Stomach (tissue), 9 donors: Measurements from ENCODE around the gene NOXO1. TPM values are rescaled to one million over a fixed set of nuclear protein-coding genes. Genes with fewer than 3 reads are reported as not detected.
A peak's percentile ranks its signal among the peaks of the same experiment; 100 is the strongest.

Experiments
- DNase-seq, 2 donors: peaks; one replicate each; pipeline versions ENCODE4 v3.0.0 to v3.0.0-alpha.2; 2013 to 2019
- H3K27ac ChIP-seq, 5 donors: fragments of 200-600 bp in 4 of 5; sonication (generic) in 4 of 5; one replicate each; pipeline ENCODE4 v1.5.1; 2013 to 2019; ENCODE audit warnings: mild to moderate bottlenecking in 1 of 5, moderate library complexity in 1 of 5
- H3K27me3 ChIP-seq, 3 donors: fragments of 200-600 bp; sonication (generic); one replicate each; pipeline ENCODE4 v1.5.1; 2017 to 2019; ENCODE audit warnings: mixed run types in 1 of 3
- H3K36me3 ChIP-seq, 4 donors: fragments of 200-600 bp; sonication (generic); 1 replicate in 3 of 4; 2 replicates in 1 of 4; pipeline ENCODE4 v1.5.1; 2016 to 2019
- H3K4me1 ChIP-seq, 4 donors: fragments of 200-600 bp; sonication (generic); one replicate each; pipeline ENCODE4 v1.5.1; 2016 to 2019
- H3K4me3 ChIP-seq, 4 donors: fragments of 200-600 bp; sonication (generic) in 3 of 4; one replicate each; pipeline ENCODE4 v1.5.1; 2016 to 2019; ENCODE audit warnings: mild to moderate bottlenecking in 1 of 4
- H3K9me3 ChIP-seq, 4 donors: fragments of 200-600 bp; sonication (generic); one replicate each; pipeline ENCODE4 v1.5.1; 2016 to 2019
- CTCF ChIP-seq, 7 experiments: fragments of 450-650 bp in 4 of 7; fragments of 200-600 bp in 3 of 7; sonication (generic) in 3 of 7; IDR thresholded peaks; one replicate each; pipeline ENCODE4 v1.5.1; 2016 to 2019; ENCODE audit warnings: antibody characterized with exemption in 7 of 7, control low read depth in 2 of 7, mild to moderate bottlenecking in 1 of 7
- EP300 ChIP-seq: sonication (generic); formaldehyde crosslinking; IDR thresholded peaks from one replicate; pipeline ENCODE4 v1.6.1; 2017; ENCODE audit warnings: antibody characterized with exemption
- POLR2A ChIP-seq, 4 donors: fragments of 450-650 bp; IDR thresholded peaks; one replicate each; pipeline ENCODE4 v1.6.1; 2016; ENCODE audit warnings: antibody characterized with exemption in 4 of 4, control low read depth in 2 of 4, mild to moderate bottlenecking in 1 of 4, moderate library complexity in 1 of 4
- POLR2AphosphoS5 ChIP-seq, 3 donors: sonication (generic); formaldehyde crosslinking; IDR thresholded peaks; one replicate each; pipeline ENCODE4 v1.6.1; 2016; ENCODE audit warnings: antibody characterized with exemption in 3 of 3
- WGBS, 5 donors: extraction: QIAGEN DNeasy Blood & Tissue Kit in 3 of 5; methylation state at CpG; one replicate each; pipeline versions ENCODE4 v1.1.5 to v1.1.7; 2013 to 2018; 5-methylcytosine and 5-hydroxymethylcytosine counted together
- intact Hi-C: fragments of 100-400 bp; cut with DNase I; formaldehyde crosslinking; loops from one replicate; pipeline ENCODE4 v1.15.1; 2023; ENCODE audit warnings: low total_unique reads
- polyA plus RNA-seq, 3 donors: library from polyadenylated mRNA; stranded (reverse); fragments of 200-250 nt; gene quantifications; one replicate each; pipeline ENCODE4 v1.2.3, GENCODE V29; 2013
- total RNA-seq, 5 donors: library from RNA; depleted of rRNA; stranded (reverse); fragments of >200 nt; gene quantifications; one replicate each; pipeline versions ENCODE4 v1.1.0 to v1.2.3, GENCODE V29; 2014 to 2016
- donor health status: healthy with polysubstance abuse.
- donor health status: Bipolar disorder and iron deficiency.
- donor health status: healthy.

NOXO1 gene
- total and polyA plus RNA-seq, 8 donors: 1.2 to 58.2 (median 3.0) TPM; not detected in 4

- Histone ChIP-seq H3K36me3 (peaks cover 28 to 34% (median 32%) of the 10 kb centered on the region in 4 donors), H3K27ac (peak within 1 kb of the TSS; percentile 92 to 96 (median 94)), H3K27me3 (peaks cover 0 to 28% (median 0%) of the 10 kb centered on the region in 3 donors), H3K9me3 (no peaks in the 10 kb centered on the region), H3K4me3 (peak within 1 kb of the TSS; percentile 97 to 100 (median 100)), H3K4me1 (peaks cover 20 to 41% (median 31%) of the 10 kb centered on the region in 4 donors)
- 0 to 1% (median 0%) methylated on average over 33 to 78 of the region's 78 CpGs for WGBS, 5 donors
- intact Hi-C loops: no loop called here
- peak; percentile 98 to 100 (median 99) for TF ChIP-seq POLR2AphosphoS5 (IDR thresholded peaks at IDR 0.05)
- peak in 2 of 4 donors; percentile 83 to 89 for TF ChIP-seq POLR2A (IDR thresholded peaks at IDR 0.05)
- TF ChIP-seq EP300: no peak
- peak in 1 of 7 experiments; percentile 33 for TF ChIP-seq CTCF (IDR thresholded peaks at IDR 0.05)
- DNase-seq: peak; percentile 94 to 98
Measured at GRCh38 chr16:1971796-1972489, 9.3 kb downstream of the NOXO1 start, which contains the start of gene TBL3. TSS of gene TBL3 (plus strand) at chr16:1972053. CDS start at chr16:1972165, 112 bp downstream.

- H3K9me3 ChIP-seq: no peaks in the 10 kb centered on the region
- 85 to 93% (median 89%) methylated on average over 33 to 41 of the region's 41 CpGs for WGBS, 5 donors
- H3K4me1 ChIP-seq: peaks cover 34 to 52% (median 43%) of the 10 kb centered on the region in 4 donors
- H3K36me3 ChIP-seq: peaks cover 0 to 8% (median 2%) of the 10 kb centered on the region in 4 donors
- no peak overlapping the region for H3K27ac ChIP-seq
- no peak for DNase-seq
- no peak overlapping the region for H3K4me3 ChIP-seq
- intact Hi-C loops: no loop called here
- TF ChIP-seq EP300 (no peak), POLR2A (IDR thresholded peaks at IDR 0.05) (no peak), CTCF (IDR thresholded peaks at IDR 0.05) (no peak), POLR2AphosphoS5 (IDR thresholded peaks at IDR 0.05) (no peak)
- no peaks in the 10 kb centered on the region for H3K27me3 ChIP-seq
Measured at GRCh38 chr16:1968146-1968953, 12.9 kb downstream of the NOXO1 start.

- intact Hi-C loops: no loop called here
- 91 to 99% (median 97%) methylated on average over 3 to 6 of the region's 6 CpGs for WGBS, 5 donors
Measured at GRCh38 chr16:1966460-1966859, 14.8 kb downstream of the NOXO1 start, which contains the start of gene RNF151. TSS of gene RNF151 (plus strand) at chr16:1966856. CDS start at chr16:1966882, 26 bp downstream.

More at GRCh38 chr16:1966460-1966859, 14.8 kb downstream of the NOXO1 start, which contains the start of gene RNF151:
- no peaks in the 10 kb centered on the region for H3K27me3 ChIP-seq
- H3K4me1 ChIP-seq: peaks cover 38 to 58% (median 42%) of the 10 kb centered on the region in 4 donors
- no peak for DNase-seq
- H3K27ac ChIP-seq: peak within 1 kb of the TSS; percentile 94 to 98 (median 97)
- peaks cover 18 to 27% (median 21%) of the 10 kb centered on the region in 4 donors for H3K36me3 ChIP-seq
- TF ChIP-seq EP300 (no peak), CTCF (IDR thresholded peaks at IDR 0.05) (no peak), POLR2A (IDR thresholded peaks at IDR 0.05) (no peak), POLR2AphosphoS5 (IDR thresholded peaks at IDR 0.05) (no peak)
- H3K9me3 ChIP-seq: no peaks in the 10 kb centered on the region
- peak within 1 kb of the TSS; percentile 75 to 90 (median 83) for H3K4me3 ChIP-seq
